ENCODE data around the gene SAT1.

GRCh38 chrX:23832721-23833120 lies 49.7 kb downstream of the SAT1 start:
- TF ChIP-seq CTCF (IDR thresholded peaks at IDR 0.05; ENCODE audit: low read length) (no peak), EZH2phosphoT487 (IDR thresholded peaks at IDR 0.05; ENCODE audit: low read length) (no peak), EZH2 (optimal IDR thresholded peaks at IDR 0.05; ENCODE audit: low read depth, low read length) (no peak)

Data from MM.1S (cell line).